ENCODE measurements around the gene NFIA. TPM values are rescaled to one million over a fixed set of nuclear protein-coding genes. Genes with fewer than 3 reads are reported as not detected.

NFIA gene
- total and polyA plus RNA-seq, 8 donors = 9.6 to 108 (median 37.2) TPM

DNA sequence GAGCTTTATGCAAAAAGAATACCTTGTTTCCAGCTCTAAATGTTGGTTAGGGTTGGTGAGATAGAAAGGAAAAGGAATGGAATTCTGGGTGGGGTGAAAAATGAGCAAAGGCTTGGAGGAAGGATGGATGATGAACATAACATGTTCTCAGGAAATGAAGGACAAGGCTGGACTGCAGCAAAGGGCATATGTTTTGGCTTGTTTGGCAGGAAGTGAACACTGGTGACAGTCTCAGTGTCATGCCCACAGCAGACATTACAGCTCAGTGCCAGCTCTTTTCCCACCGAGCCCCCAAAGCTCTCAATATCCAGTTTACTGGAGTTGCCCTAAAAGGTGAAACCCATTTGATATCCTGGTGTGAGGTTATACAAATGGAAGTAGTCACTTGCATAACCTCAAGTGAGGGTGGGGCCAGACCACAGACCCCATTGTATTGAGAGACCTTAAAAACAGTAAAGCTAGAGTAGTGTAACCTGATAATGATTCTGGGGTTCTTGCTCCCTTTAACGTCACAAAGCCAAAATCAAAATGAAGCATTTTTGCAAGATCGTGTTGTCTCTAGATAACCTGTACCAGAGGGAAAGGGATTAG is 270.6 kb downstream of the NFIA start:
- Histone ChIP-seq H3K9me3 (no peaks in the 10 kb centered on the region), H3K27ac (peak overlapping the region in 1 of 5 donors; percentile 15), H3K36me3 (peaks cover 0 to 26% (median 17%) of the 10 kb centered on the region in 4 donors), H3K4me3 (no peak overlapping the region), H3K4me1 (peaks cover 0 to 12% (median 2%) of the 10 kb centered on the region in 4 donors), H3K27me3 (no peaks in the 10 kb centered on the region)
- WGBS, 5 donors = 36 to 61% (median 55%) methylated on average over 3 of the region's 3 CpGs
- DNase-seq = no peak
- intact Hi-C loops (cut with DNase I; ENCODE audit: low total_unique reads) = no loop called here
- no peak for TF ChIP-seq POLR2AphosphoS5 (IDR thresholded peaks at IDR 0.05)
- no peak for TF ChIP-seq EP300 (IDR thresholded peaks at IDR 0.05)
- TF ChIP-seq, protein P1, sequence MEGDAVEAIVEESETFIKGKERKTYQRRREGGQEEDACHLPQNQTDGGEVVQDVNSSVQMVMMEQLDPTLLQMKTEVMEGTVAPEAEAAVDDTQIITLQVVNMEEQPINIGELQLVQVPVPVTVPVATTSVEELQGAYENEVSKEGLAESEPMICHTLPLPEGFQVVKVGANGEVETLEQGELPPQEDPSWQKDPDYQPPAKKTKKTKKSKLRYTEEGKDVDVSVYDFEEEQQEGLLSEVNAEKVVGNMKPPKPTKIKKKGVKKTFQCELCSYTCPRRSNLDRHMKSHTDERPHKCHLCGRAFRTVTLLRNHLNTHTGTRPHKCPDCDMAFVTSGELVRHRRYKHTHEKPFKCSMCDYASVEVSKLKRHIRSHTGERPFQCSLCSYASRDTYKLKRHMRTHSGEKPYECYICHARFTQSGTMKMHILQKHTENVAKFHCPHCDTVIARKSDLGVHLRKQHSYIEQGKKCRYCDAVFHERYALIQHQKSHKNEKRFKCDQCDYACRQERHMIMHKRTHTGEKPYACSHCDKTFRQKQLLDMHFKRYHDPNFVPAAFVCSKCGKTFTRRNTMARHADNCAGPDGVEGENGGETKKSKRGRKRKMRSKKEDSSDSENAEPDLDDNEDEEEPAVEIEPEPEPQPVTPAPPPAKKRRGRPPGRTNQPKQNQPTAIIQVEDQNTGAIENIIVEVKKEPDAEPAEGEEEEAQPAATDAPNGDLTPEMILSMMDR (IDR thresholded peaks at IDR 0.05) = no peak
- TF ChIP-seq POLR2A (IDR thresholded peaks at IDR 0.05) = no peak

DNA sequence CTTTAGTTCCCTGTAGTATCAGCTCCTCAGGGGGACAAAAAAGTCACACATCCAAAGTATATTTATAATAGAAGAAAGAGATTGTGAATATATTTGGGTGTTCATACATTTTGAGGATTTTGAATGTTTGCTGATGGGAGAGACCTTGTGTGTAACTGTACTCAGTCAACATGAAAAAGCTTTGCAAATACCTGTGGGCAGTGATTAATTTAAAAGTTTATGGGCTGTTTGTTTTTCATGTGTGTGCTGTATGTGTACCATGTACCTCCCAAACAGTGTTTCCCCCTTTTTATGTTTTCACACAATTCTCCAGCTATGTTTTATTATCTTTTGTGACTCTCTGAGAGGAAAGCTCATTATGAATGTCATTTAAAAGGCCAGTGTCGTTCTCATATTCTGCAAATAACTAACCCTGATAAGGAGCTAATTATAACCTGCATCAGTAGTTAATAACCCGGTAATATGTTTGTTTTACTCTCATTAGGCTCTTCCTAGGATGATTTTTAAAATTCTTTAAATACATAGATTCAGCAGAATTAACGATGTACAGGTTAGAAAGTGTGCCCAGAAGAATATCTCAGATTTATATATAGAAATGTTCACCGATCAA is 271.5 kb downstream of the NFIA start:
- Histone ChIP-seq H3K9me3 (no peaks in the 10 kb centered on the region), H3K27me3 (no peaks in the 10 kb centered on the region), H3K4me1 (peaks cover 0 to 12% (median 2%) of the 10 kb centered on the region in 4 donors), H3K27ac (peak overlapping the region in 1 of 5 donors; percentile 2), H3K4me3 (no peak overlapping the region), H3K36me3 (peaks cover 2 to 23% (median 19%) of the 10 kb centered on the region in 4 donors)
- 50 to 68% (median 56%) methylated on average over 4 of the region's 4 CpGs for WGBS, 5 donors
- intact Hi-C loops (cut with DNase I; ENCODE audit: low total_unique reads) = no loop called here
- no peak for TF ChIP-seq POLR2A (IDR thresholded peaks at IDR 0.05)
- no peak for TF ChIP-seq EP300 (IDR thresholded peaks at IDR 0.05)
- TF ChIP-seq, protein P1 (IDR thresholded peaks at IDR 0.05) = no peak
- TF ChIP-seq POLR2AphosphoS5 (IDR thresholded peaks at IDR 0.05) = no peak
- DNase-seq = no peak

DNA sequence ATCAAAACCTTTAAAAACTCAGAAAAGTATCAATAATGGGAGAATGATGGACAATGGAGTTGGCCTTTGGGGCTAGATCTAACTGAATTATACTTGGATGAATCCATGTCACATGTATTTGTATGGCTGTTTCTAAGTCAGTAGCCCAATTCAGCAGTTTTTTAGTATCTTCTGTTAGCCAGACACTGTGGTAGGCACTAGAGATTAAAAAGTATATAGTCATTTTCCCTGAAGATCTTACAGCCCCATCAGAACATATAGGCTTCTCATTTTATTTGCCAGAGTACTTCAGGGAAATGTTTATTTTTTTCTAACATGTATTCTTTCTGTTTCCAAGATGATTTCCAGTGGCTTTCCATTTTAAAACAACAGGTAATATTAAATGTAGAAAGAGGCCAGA is 273.7 kb downstream of the NFIA start:
- H3K4me3 ChIP-seq = no peak overlapping the region
- H3K27ac ChIP-seq = no peak overlapping the region
- intact Hi-C loops (cut with DNase I; ENCODE audit: low total_unique reads) = no loop called here
- H3K27me3 ChIP-seq = no peaks in the 10 kb centered on the region
- peaks cover 0 to 12% (median 2%) of the 10 kb centered on the region in 4 donors for H3K4me1 ChIP-seq
- DNase-seq = no peak
- H3K9me3 ChIP-seq = no peaks in the 10 kb centered on the region
- peaks cover 14 to 44% (median 40%) of the 10 kb centered on the region in 4 donors for H3K36me3 ChIP-seq
- TF ChIP-seq POLR2AphosphoS5 (IDR thresholded peaks at IDR 0.05) = no peak
- TF ChIP-seq EP300 (IDR thresholded peaks at IDR 0.05) = no peak
- TF ChIP-seq, protein P1 (IDR thresholded peaks at IDR 0.05) = no peak
- no peak for TF ChIP-seq POLR2A (IDR thresholded peaks at IDR 0.05)

DNA sequence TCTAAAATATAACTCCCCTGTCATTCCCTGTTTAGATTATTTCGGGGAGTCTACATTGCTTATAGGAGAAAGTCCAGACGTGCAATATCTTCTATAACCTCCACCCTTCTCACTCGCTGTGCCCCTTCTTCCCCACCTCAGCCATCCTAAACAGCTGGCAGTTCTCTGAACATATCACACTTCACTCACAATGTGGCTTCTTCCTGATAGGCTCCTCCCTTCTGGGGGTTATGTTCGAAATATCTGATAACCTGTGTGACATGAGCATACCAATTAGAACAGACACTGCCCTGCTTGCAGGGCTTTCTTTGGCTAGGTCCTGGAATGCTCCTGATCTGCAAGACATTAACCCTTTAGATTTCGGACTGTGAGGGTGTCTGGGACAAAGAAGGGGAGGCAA is 274.6 kb downstream of the NFIA start:
- 68 to 76% (median 74%) methylated on average over 5 of the region's 5 CpGs for WGBS, 5 donors
- TF ChIP-seq POLR2A (IDR thresholded peaks at IDR 0.05) (no peak), POLR2AphosphoS5 (IDR thresholded peaks at IDR 0.05) (no peak), EP300 (IDR thresholded peaks at IDR 0.05) (no peak)
- TF ChIP-seq, protein P1 (IDR thresholded peaks at IDR 0.05) = no peak
- Histone ChIP-seq H3K27me3 (no peaks in the 10 kb centered on the region), H3K4me3 (no peak overlapping the region), H3K9me3 (no peaks in the 10 kb centered on the region), H3K27ac (no peak overlapping the region), H3K4me1 (peaks cover 0 to 12% (median 2%) of the 10 kb centered on the region in 4 donors), H3K36me3 (peaks cover 15 to 48% (median 43%) of the 10 kb centered on the region in 4 donors)
- intact Hi-C loops (cut with DNase I; ENCODE audit: low total_unique reads) = no loop called here
- DNase-seq = no peak
